ENCODE data around the gene USP35. TPM values are rescaled to one million over a fixed set of nuclear protein-coding genes. Genes with fewer than 3 reads are reported as not detected.
"Not testable (repeated sequence)": the region's sequence is repeated elsewhere in the genome, so short reads cannot be mapped to it uniquely, and the experiment has no call there.

USP35 gene
- total and polyA plus RNA-seq, 8 donors, result 2.2 to 13.0 (median 4.4) TPM

- Histone ChIP-seq H3K9me3 (no peaks in the 10 kb centered on the region), H3K4me1 (no peaks in the 10 kb centered on the region), H3K4me3 (no peak overlapping the region), H3K36me3 (peaks cover 0 to 6% (median 0%) of the 10 kb centered on the region in 3 donors), H3K27me3 (no peaks in the 10 kb centered on the region), H3K27ac (peak overlapping the region in 2 of 4 donors; percentile 33 to 44)
- peak in 1 of 6 donors; percentile 21 for DNase-seq
- ATAC-seq, result peak in 3 of 4 donors; percentile 61 to 75 (median 70)
- 56 to 60% methylated on average over 17 of the region's 17 CpGs for WGBS, 2 donors
- no peak for FAIRE-seq
- intact Hi-C loops (cut with DNase I), result no loop called here
- no peak for TF ChIP-seq CTCF (IDR thresholded peaks at IDR 0.05)
These were observed 19.9 kb upstream of the USP35 start for GRCh38 chr11:78168539-78169477.

- DNase-seq, result no peak
- Histone ChIP-seq H3K27me3 (no peaks in the 10 kb centered on the region), H3K4me1 (no peaks in the 10 kb centered on the region), H3K27ac (no peak overlapping the region), H3K9me3 (no peaks in the 10 kb centered on the region), H3K36me3 (peaks cover 0 to 9% (median 0%) of the 10 kb centered on the region in 3 donors), H3K4me3 (no peak overlapping the region)
- no peak for FAIRE-seq
- 88 to 92% methylated on average over 11 of the region's 11 CpGs for WGBS, 2 donors
- TF ChIP-seq CTCF (IDR thresholded peaks at IDR 0.05), result no peak
- no peak for ATAC-seq
- intact Hi-C loops (cut with DNase I), result no loop called here
These were observed 18.3 kb upstream of the USP35 start for GRCh38 chr11:78170413-78170812.

- FAIRE-seq (no peak), DNase-seq (no peak), ATAC-seq (no peak)
- Histone ChIP-seq H3K9me3 (no peaks in the 10 kb centered on the region), H3K4me3 (no peak overlapping the region), H3K27me3 (no peaks in the 10 kb centered on the region), H3K36me3 (peaks cover 0 to 9% (median 0%) of the 10 kb centered on the region in 3 donors), H3K4me1 (no peaks in the 10 kb centered on the region), H3K27ac (no peak overlapping the region)
- intact Hi-C loops (cut with DNase I), result no loop called here
- no peak for TF ChIP-seq CTCF (IDR thresholded peaks at IDR 0.05)
- WGBS, 2 donors, result 65 to 69% methylated on average over 7 of the region's 7 CpGs
These were observed 17.7 kb upstream of the USP35 start for GRCh38 chr11:78170874-78171549.

GRCh38 chr11:78171951-78172350, 16.8 kb upstream of the USP35 start:
- ATAC-seq, result no peak
- Histone ChIP-seq H3K4me1 (no peaks in the 10 kb centered on the region), H3K9me3 (no peaks in the 10 kb centered on the region), H3K4me3 (no peak overlapping the region), H3K36me3 (peaks cover 0 to 9% (median 0%) of the 10 kb centered on the region in 3 donors), H3K27ac (no peak overlapping the region), H3K27me3 (no peaks in the 10 kb centered on the region)
- no peak for FAIRE-seq
- intact Hi-C loops (cut with DNase I), result no loop called here
- no peak for TF ChIP-seq CTCF (IDR thresholded peaks at IDR 0.05)
- 92 to 93% methylated on average over 6 of the region's 6 CpGs for WGBS, 2 donors
- no peak for DNase-seq

- DNase-seq; ATAC-seq; H3K4me1 ChIP-seq; H3K36me3 ChIP-seq; H3K27me3 ChIP-seq; H3K27ac ChIP-seq; intact Hi-C loops (cut with DNase I); H3K9me3 ChIP-seq; FAIRE-seq; H3K4me3 ChIP-seq: not testable (repeated sequence)
- WGBS, 2 donors, result 96 to 100% methylated on average over 3 of the region's 3 CpGs
These were observed 12.9 kb upstream of the USP35 start for GRCh38 chr11:78175862-78176261.
